ENCODE measurements around the gene SLC29A3.

The SLC29A3 gene

GRCh38 chr10:71324743-71325142 lies 5.7 kb downstream of the SLC29A3 start:
- no peak for DNase-seq

GRCh38 chr10:71325267-71325666 lies 6.2 kb downstream of the SLC29A3 start:
- DNase-seq, result no peak

DNA sequence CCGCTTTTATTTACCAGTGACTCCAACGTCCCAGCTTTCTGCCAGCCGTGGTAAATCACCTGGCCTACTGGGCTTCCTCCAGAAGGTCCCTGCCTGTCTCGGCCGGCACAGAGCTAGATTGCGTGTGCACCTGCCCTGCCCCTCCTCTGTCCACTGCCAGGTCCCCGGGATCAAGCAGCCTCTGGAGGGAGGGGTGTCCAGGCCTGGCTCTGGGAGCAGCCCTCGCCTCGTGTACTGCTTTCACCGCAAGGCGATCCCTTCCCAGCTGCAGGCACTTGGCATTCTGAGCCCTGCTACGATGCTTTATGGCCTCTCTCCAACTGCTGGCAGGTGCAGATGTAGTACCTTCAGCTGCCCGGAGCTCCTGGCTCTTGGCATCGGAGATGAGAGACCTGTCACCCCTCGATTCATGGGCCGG lies 7.4 kb downstream of the SLC29A3 start:
- no peak for DNase-seq

- no peak for DNase-seq
These were observed 11.8 kb downstream of the SLC29A3 start for GRCh38 chr10:71330789-71331404.

GRCh38 chr10:71331736-71332135 lies 12.7 kb downstream of the SLC29A3 start:
- DNase-seq, result no peak

GRCh38 chr10:71332466-71332865 lies 13.4 kb downstream of the SLC29A3 start:
- DNase-seq, result no peak

- no peak for DNase-seq
These were observed 14.2 kb downstream of the SLC29A3 start for GRCh38 chr10:71333129-71333887.

DNA sequence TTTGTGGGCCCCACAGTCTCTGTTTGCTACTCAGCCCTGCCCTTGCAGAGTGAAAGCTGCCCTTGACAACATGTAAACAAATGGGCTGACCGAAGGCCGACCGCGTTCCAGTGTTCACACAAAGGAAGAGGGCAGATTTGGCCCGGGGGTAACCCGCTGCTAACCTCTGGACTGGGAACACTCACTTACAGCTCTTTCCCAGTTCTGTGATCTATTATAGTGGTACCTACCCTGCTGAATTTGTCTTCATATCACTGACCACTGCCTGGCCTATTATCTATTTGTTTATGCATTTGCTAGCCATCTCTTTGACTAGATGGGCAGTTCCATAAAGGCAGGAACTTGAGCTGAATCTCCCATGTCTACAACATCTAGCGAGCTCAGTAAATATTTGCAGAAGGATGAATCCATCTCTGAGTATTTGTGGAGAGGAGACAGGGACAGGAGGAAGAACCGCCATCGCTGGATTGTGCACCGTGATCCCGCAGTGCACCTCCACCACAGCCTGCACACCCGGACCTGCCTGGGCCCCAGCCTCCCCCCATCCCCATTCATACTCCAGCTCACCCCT lies 15.2 kb downstream of the SLC29A3 start:
- no peak for DNase-seq

GRCh38 chr10:71335173-71335708 lies 16.2 kb downstream of the SLC29A3 start:
- no peak for DNase-seq

DNA sequence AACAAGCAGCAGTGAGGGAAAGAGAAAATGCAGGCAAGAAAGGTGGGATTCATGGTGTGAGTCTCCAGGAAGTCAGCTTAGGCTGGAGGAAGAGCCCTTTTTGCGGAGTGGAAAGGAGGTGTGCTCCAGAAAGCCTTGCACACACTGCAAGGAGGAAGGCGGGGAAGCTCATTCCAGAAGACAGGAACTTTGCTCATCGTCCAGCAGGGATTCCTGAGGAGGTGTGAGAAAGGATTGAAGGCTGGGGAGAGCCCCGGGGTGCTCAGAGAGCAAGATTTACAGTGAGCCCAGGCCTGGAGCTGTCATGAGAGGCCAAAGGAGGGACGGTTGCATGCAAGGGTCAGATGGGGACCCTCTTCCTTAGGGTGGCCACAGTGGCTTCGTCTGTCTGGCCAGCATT lies 17.6 kb downstream of the SLC29A3 start:
- DNase-seq, result no peak

DNA sequence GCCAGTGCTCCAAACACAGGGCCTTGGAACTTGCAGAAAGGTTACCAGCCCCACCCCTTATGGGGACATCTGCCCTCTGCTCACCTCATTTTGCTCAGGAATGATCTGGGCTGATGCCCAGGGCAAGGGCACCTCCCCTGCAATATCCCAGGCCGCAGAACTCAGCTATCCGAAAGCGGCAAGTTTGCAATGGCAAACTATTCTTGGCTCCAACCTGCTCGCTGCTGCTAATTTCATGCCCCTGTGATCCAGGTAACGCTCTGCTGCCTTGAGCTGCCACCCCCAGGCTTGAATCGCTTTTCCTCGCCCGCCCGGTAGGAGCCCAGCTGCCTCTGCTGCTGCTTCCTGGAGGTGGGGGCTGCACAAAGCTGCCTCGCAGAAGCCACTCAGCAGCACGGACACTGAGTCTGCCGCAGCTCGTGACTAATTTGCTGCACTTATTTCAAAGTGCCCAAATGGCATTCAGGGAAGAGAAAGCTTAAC lies 18.2 kb downstream of the SLC29A3 start:
- DNase-seq, result no peak

GRCh38 chr10:71338728-71339495 lies 19.9 kb downstream of the SLC29A3 start:
- no peak for DNase-seq

DNA sequence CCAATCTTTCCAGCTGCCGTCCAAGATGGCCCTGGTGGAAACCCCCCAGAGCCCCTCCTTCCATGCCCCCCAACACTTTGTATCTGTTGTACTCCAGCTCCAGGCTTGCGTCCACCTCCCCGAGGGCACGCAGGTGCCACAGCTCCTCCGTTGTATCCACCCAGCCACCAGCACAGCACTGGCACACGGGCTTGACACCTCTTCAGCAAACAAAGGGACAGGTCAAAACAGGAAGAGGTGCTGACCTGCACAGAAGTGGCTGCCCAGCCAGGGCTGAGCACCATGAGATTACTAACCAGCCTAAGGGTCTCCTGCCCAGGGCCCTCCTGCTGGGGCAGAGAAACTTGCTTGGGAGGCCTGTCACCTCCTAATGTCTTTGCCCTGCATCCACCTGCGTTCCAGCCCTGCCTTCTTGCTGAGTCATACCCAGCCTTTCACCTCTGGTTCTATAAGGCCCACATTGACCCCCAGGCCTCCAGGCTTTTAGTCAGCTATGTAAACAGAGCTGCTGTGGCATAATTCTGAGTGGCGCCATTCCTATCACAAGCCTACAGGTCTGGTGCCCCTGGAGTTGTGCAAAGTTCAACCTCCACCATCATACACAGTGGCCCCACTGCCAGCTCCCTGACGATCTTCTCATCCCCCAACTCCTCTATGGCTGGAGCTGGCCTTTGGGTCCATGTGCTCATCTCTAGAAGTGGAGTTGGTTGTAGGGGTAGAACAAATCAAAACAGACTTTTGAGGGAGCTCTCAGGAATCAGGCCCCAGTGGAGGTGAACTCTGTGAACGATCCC lies 20.9 kb downstream of the SLC29A3 start:
- peak; percentile 23 for DNase-seq

- no peak for DNase-seq
These were observed 23.7 kb downstream of the SLC29A3 start for GRCh38 chr10:71342573-71343391.

DNA sequence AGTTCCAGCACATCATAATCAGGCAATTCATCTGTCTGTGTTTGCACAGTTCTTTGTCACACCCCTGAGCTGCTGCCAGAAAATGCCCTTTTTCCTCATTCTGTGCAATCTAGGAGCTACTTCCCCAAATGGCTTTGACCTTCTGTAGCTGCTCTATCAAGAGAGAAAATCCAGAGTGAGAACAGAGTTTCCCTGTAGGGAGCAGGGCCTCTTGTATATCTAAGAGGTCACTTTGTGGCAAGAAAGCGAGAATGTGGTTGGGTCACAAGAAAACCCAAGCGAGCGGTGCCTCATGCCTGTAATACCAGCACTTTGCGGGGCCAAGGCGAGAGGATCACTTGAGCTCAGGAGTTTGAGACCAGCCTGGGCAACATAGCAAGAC lies 24.3 kb downstream of the SLC29A3 start:
- no peak for DNase-seq

GRCh38 chr10:71344154-71344925 lies 25.3 kb downstream of the SLC29A3 start:
- DNase-seq, result no peak

- DNase-seq, result no peak
These were observed 26.0 kb downstream of the SLC29A3 start for GRCh38 chr10:71344993-71345480.

- no peak for DNase-seq
These were observed 26.6 kb downstream of the SLC29A3 start for GRCh38 chr10:71345694-71346093.

DNA sequence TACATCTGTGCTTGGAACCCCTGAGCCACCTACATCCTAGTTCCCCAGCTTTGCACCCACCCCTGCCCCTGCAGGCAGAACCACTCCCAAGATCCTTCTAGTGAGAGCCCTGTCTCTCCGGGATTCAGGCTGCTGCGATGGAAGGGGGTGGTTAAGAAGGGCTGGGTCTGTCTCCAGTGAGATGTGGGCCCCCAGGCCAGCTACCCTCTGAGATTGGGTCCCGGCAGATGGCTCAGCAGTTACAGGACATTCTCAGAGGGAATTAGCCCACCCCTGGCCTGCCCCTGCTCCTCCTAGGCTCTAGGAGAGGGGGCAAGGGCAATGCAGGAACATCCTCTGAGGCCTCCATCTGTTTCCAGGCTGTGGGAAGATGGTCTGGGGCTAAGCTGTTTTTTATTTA lies 27.7 kb downstream of the SLC29A3 start:
- no peak for DNase-seq
